G401.6 (cell line): ENCODE data around the gene DGKI.

Source experiments
- FAIRE-seq: peaks from 2 replicates; lab custom pipeline; 2012; peaks lifted over from hg19 to GRCh38; lab: Jason Lieb, UNC

The DGKI gene

GRCh38 chr7:137871170-137871915, 24.6 kb upstream of the DGKI start:
- no peak for FAIRE-seq

- FAIRE-seq, result no peak
Observed at GRCh38 chr7:137870684-137871083, 23.9 kb upstream of the DGKI start.

- peak; percentile 50 for FAIRE-seq
Observed at GRCh38 chr7:137870078-137870477, 23.3 kb upstream of the DGKI start.

GRCh38 chr7:137869260-137869659, 22.5 kb upstream of the DGKI start:
- peak; percentile 63 for FAIRE-seq

- FAIRE-seq, result no peak
Observed at GRCh38 chr7:137867289-137867688, 20.5 kb upstream of the DGKI start.

GRCh38 chr7:137865764-137866163, 19.0 kb upstream of the DGKI start:
- FAIRE-seq, result no peak

- FAIRE-seq, result no peak
Observed at GRCh38 chr7:137862964-137863363, 16.2 kb upstream of the DGKI start.

GRCh38 chr7:137862358-137862757, 15.6 kb upstream of the DGKI start:
- no peak for FAIRE-seq

GRCh38 chr7:137860542-137860941, 13.8 kb upstream of the DGKI start:
- FAIRE-seq, result no peak

GRCh38 chr7:137853053-137853452, 6.3 kb upstream of the DGKI start:
- FAIRE-seq, result no peak

- no peak for FAIRE-seq
Observed at GRCh38 chr7:137852108-137852507, 5.3 kb upstream of the DGKI start.

GRCh38 chr7:137850972-137851945, 4.5 kb upstream of the DGKI start:
- no peak for FAIRE-seq

- FAIRE-seq, result no peak
Observed at GRCh38 chr7:137850571-137850970, 3.8 kb upstream of the DGKI start.

- no peak for FAIRE-seq
Observed at GRCh38 chr7:137848095-137848494, 1.3 kb upstream of the DGKI start.

- no peak for FAIRE-seq
Observed at GRCh38 chr7:137847568-137848050, 835 bp upstream of the DGKI start.

GRCh38 chr7:137846549-137846826, 286 bp downstream of the DGKI start:
- no peak for FAIRE-seq

GRCh38 chr7:137844677-137845425, 1.9 kb downstream of the DGKI start:
- no peak for FAIRE-seq

- no peak for FAIRE-seq
Observed at GRCh38 chr7:137839903-137840779, 6.6 kb downstream of the DGKI start.

- FAIRE-seq, result no peak
Observed at GRCh38 chr7:137838706-137839315, 8.0 kb downstream of the DGKI start.

GRCh38 chr7:137836541-137836940, 10.2 kb downstream of the DGKI start:
- no peak for FAIRE-seq

- no peak for FAIRE-seq
Observed at GRCh38 chr7:137836113-137836509, 10.7 kb downstream of the DGKI start.
